ENCODE data around the gene CCDC92. TPM values are rescaled to one million over a fixed set of nuclear protein-coding genes. Genes with fewer than 3 reads are reported as not detected.

CCDC92 gene
- polyA plus RNA-seq, 3 donors, result 48.7 to 56.0 (median 49.2) TPM

DNA sequence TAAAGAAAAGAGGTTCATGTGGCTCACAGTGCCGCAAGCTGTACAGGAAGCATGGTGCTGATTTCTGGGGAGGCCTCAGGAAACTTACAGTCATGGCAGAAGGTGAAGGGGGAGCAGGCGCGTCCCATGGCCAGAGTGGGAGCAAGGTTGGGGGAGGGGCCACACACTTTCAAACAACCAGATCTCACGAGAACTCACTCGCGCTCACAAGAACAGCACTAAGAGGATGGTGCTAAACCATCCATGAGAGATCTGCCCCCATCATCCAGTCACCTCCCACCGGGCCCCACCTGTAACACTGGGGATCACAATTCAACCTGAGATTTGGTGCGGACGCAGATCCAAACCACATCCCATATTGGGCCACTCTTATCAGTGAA, 80.5 kb downstream of the CCDC92 start:
- DNase-seq, result no peak

DNA sequence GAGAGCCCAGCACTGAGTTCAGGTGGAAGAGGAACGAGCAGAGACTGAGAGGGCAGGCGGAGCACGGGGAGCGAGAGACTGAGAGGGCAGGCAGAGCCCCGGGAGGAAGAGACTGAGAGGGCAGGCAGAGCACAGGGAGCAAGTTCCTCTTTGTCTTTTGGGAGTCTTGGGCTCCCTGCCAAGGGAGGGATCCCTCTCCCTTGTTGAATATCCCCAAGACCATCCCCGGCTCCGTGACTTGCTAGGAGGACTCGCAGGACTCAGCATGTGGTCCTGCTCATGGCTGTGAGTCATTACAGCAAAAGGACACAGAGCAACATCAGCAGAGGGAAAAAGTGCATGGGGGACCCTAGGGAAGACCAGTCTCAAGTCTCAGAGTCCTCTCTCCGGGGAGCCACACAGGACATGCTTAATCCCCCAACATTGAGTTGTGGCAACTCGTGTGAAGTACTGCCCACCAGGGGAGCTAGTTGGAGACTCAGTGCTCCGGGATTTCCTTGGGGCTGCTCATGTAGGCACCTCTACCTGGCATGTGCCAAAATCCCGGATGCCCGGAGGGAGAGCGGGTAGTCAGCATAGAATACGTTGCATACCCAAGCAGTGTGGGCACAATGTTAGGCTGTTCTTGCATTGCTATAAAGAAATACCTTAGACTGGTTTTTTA, 81.0 kb downstream of the CCDC92 start:
- DNase-seq, result no peak

GRCh38 chr12:123891011-123891410, 81.6 kb downstream of the CCDC92 start:
- no peak for DNase-seq

- DNase-seq, result no peak
These were observed 82.1 kb downstream of the CCDC92 start for GRCh38 chr12:123890536-123890902.

GRCh38 chr12:123889848-123890535, 82.6 kb downstream of the CCDC92 start:
- DNase-seq, result no peak

DNA sequence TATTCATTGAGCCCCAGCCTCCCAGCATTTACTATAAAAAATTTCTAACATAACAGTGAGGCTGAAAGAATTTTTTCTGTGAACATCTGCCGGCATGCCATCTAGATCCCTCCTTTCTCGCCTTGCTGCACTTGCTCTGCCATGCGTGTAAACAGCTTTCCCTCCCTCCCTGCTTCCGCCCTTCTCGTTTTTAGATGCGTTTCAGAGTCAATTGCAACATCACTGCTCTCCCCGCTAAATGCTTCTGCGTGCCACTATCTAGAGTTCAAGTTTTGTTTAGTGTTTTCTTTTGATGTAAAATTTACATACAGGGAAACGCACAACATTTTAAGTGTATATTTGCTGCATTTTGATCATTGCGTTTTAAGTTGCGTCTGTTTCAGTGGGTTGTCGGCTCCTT, 83.6 kb downstream of the CCDC92 start:
- no peak for DNase-seq

DNA sequence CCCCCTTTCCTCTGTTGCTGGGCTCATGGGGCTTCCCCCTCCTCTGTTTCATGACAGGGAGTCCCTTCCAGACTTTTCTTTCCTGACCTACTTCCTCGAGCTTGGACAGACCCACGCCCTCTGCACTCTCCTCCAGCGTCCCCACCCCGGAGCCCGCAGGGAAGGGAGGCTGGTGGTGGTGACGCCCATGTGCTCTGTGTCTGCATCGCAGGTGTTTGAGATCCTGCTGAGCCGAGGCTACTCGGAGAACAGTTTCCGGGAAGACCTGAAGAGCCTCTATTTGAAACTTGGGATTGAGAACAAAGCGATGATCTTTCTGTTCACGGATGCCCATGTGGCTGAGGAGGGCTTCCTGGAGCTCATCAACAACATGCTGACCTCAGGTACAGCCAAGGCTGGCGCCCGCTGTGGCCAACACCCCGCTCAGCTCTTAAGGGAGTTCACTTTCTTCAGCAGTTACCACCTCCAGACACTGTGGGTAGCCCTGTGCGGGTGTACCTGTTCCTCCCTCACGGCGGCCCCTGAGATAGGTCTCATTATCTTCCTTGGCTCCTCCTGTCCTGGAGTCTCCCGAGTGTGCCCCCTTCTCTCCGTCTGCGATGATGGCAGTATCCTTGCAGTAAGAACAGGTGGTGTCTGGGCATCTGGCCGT, 85.6 kb downstream of the CCDC92 start:
- no peak for DNase-seq

GRCh38 chr12:123886258-123886657, 86.4 kb downstream of the CCDC92 start:
- no peak for DNase-seq

Other genes starting within 250 kb of the CCDC92 start
- gene DNAH10, start 210.5 kb downstream of the CCDC92 start, polyA plus RNA-seq (ENCODE audit: insufficient read length in 3 of 3), result 1 to 10 TPM; 6.1 to 7.6 (median 7.5) TPM
- 100 to 1,000 TPM; 160 to 176 (median 165) TPM for gene ZNF664, start 384 bp upstream of the CCDC92 start, polyA plus RNA-seq (ENCODE audit: insufficient read length in 3 of 3)

Data from renal pelvis (tissue), 4 donors.